Endodermal cell (in vitro differentiated cells): ENCODE data around the gene GOLM1. TPM values are rescaled to one million over a fixed set of nuclear protein-coding genes. Genes with fewer than 3 reads are reported as not detected.

Source experiments
- DNase-seq: peaks from one replicate; pipeline ENCODE4 v3.0.0-alpha.2; 2017
- H3K27ac ChIP-seq: 2 replicates; pipeline ENCODE4 v1.5.1; 2013; ENCODE audit warnings: mild to moderate bottlenecking, low read depth, low read length, moderate library complexity
- H3K27me3 ChIP-seq: 2 replicates; pipeline ENCODE4 v1.6.1; 2013; ENCODE audit warnings: mild to moderate bottlenecking, low read length, moderate library complexity; ENCODE audit not compliant: insufficient read depth, control insufficient read depth, poor library complexity, severe bottlenecking
- H3K36me3 ChIP-seq: 2 replicates; pipeline ENCODE4 v1.7.0; 2013; ENCODE audit warnings: mild to moderate bottlenecking, low read length, moderate library complexity; ENCODE audit not compliant: control insufficient read depth, insufficient read depth
- H3K4me1 ChIP-seq: one replicate; pipeline ENCODE4 v1.7.0; 2013; ENCODE audit warnings: low read length; ENCODE audit not compliant: control insufficient read depth, insufficient read depth
- H3K4me3 ChIP-seq: 2 replicates; pipeline ENCODE4 v1.5.1; 2013; ENCODE audit warnings: mild to moderate bottlenecking, low read length, moderate library complexity
- H3K9ac ChIP-seq: 2 replicates; pipeline ENCODE4 v1.6.1; 2013; ENCODE audit warnings: mild to moderate bottlenecking, low read length, moderate library complexity; ENCODE audit not compliant: poor library complexity, severe bottlenecking; ENCODE audit errors: extremely low read depth
- H3K9me3 ChIP-seq: 2 replicates; pipeline ENCODE4 v1.6.1; 2013; ENCODE audit warnings: mild to moderate bottlenecking, low read length, moderate library complexity; ENCODE audit not compliant: control insufficient read depth
- H3K27ac Mint-ChIP-seq: 2 replicates; pipeline ENCODE4 v1.8.0; 2020; ENCODE audit warnings: mixed read lengths
- H3K27me3 Mint-ChIP-seq: 2 replicates; pipeline ENCODE4 v1.8.0; 2021; ENCODE audit warnings: mild to moderate bottlenecking, mixed read lengths; ENCODE audit not compliant: insufficient read depth
- H3K36me3 Mint-ChIP-seq: 2 replicates; pipeline ENCODE4 v1.8.0; 2020; ENCODE audit warnings: low read depth, mixed read lengths
- H3K4me1 Mint-ChIP-seq: 2 replicates; pipeline ENCODE4 v1.8.0; 2020; ENCODE audit warnings: mixed read lengths
- H3K4me3 Mint-ChIP-seq: 2 replicates; pipeline ENCODE4 v1.8.0; 2020; ENCODE audit warnings: mild to moderate bottlenecking, moderate library complexity, mixed read lengths
- H3K9me3 Mint-ChIP-seq: 2 replicates; pipeline ENCODE4 v1.8.0; 2020; ENCODE audit warnings: mild to moderate bottlenecking, mixed read lengths
- CTCF ChIP-seq: fragments of 200-600 bp; sonication (generic); conservative IDR thresholded peaks from 2 replicates; pipeline ENCODE4 v1.5.0; 2021; ENCODE audit warnings: antibody characterized with exemption, mild to moderate bottlenecking
- WGBS, 2 experiments: methylation state at CpG; one replicate each; pipeline versions ENCODE4 v1.1.5 to v1.1.7; 2013; ENCODE audit warnings: missing lambda C conversion rate in 2 of 2, mixed read lengths in 1 of 2; ENCODE audit not compliant: insufficient coverage in 1 of 2, insufficient read length in 1 of 2; 5-methylcytosine and 5-hydroxymethylcytosine counted together
- total RNA-seq, 2 donors: library from RNA; stranded (reverse); fragmentation: NEBNext Ultra II Directional in 1 of 2; extraction: Animal tissue kit (Norgen Biotek cat#: 25700) in 1 of 2; gene quantifications; 2 replicates in 1 of 2; 3 replicates in 1 of 2; pipeline ENCODE4 v1.2.1, GENCODE V29; 2021

GOLM1 gene
- total RNA-seq, 2 donors from 2014 or later: 64.5 to 66.4 TPM

DNA sequence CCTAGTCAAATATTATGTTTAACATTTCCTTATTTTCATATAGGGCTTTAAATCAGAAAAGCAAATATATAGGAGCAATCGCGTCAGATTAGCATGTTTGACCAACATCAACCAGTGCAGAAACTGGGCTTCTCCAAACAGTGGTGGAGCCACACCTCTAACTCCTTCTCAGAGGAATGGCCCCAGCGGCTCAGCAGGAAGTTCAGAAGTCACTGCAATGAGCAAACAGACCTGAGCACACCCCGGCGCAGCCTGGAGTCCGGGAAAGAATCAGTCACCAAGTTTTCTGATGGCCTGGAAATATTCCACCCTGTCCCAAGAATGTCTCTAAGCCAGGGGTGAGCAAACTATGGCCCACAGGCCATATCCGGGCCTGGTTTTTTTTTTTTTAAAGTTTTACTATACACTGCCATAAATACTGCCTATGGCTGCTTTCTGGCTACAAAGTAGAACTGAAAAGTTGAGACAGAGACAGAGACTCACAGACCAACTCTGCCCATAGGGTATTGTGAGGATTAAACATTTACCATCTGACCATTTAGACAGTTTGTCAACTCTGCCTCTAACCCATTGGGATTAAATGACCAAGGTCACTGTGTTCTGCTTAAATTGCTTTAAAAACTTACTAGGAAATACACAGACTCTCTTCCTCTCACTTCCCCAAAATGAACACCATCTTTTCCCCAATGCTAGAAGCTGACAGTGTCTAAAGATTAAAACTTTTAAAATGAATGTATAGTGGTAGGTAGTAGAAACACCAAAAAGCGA, 5.4 kb downstream of the GOLM1 start:
- Mint-ChIP-seq H3K9me3 (peaks cover 9% of the 10 kb centered on the region), H3K27ac (peak overlapping the region; percentile 5), H3K27me3 (peaks cover 2% of the 10 kb centered on the region), H3K36me3 (peaks cover 7% of the 10 kb centered on the region), H3K4me1 (peaks cover 20% of the 10 kb centered on the region), H3K4me3 (peak overlapping the region; percentile 22)
- WGBS, 2 experiments: 76 to 80% methylated on average over 5 to 8 of the region's 8 CpGs
- Histone ChIP-seq H3K27me3 (peaks cover 5% of the 10 kb centered on the region), H3K4me1 (peaks cover 2% of the 10 kb centered on the region), H3K9ac (no peak overlapping the region), H3K9me3 (peaks cover 8% of the 10 kb centered on the region), H3K27ac (no peak overlapping the region), H3K4me3 (no peak overlapping the region), H3K36me3 (no peaks in the 10 kb centered on the region)
- TF ChIP-seq CTCF: no peak
- peak; percentile 58 for DNase-seq

DNA sequence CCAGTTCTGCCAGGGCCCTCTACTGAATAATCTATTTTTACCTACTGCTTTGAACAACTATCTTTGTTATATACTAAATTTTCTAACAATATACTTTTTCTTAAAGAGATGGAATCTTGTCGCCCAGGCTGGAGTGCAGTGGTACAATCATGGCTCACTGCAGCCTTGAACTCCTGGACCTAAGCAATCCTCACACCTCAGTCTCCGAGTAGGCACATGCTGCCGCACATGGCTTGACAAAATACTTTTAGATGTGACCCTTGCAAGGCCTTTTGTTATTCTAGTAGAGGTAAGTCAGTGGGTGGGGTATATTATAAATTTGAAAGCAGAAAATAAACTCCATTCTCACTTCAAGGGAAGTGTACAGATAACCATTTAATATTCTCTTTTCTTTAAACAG, 7.9 kb downstream of the GOLM1 start:
- no peaks in the 10 kb centered on the region for H3K27me3 Mint-ChIP-seq
- Histone ChIP-seq H3K9me3 (peaks cover 8% of the 10 kb centered on the region), H3K4me3 (no peak overlapping the region), H3K4me1 (peaks cover 2% of the 10 kb centered on the region), H3K27ac (no peak overlapping the region), H3K36me3 (no peaks in the 10 kb centered on the region), H3K9ac (no peak overlapping the region), H3K27me3 (no peaks in the 10 kb centered on the region)
- peaks cover 13% of the 10 kb centered on the region for H3K4me1 Mint-ChIP-seq
- H3K9me3 Mint-ChIP-seq: peaks cover 13% of the 10 kb centered on the region
- DNase-seq: no peak
- peaks cover 10% of the 10 kb centered on the region for H3K36me3 Mint-ChIP-seq
- no peak overlapping the region for H3K27ac Mint-ChIP-seq
- no peak for TF ChIP-seq CTCF
- 95% methylated on average over 3 of the region's 3 CpGs; no CpG with 5 or more reads in 1 of the 2 experiments for WGBS, 2 experiments
- no peak overlapping the region for H3K4me3 Mint-ChIP-seq

GRCh38 chr9:86082870-86083269, 16.5 kb downstream of the GOLM1 start:
- H3K4me3 Mint-ChIP-seq: no peak overlapping the region
- no peak overlapping the region for H3K27ac ChIP-seq
- no peak overlapping the region for H3K27ac Mint-ChIP-seq
- peaks cover 14% of the 10 kb centered on the region for H3K4me1 Mint-ChIP-seq
- H3K9me3 Mint-ChIP-seq: peaks cover 7% of the 10 kb centered on the region
- TF ChIP-seq CTCF: no peak
- H3K36me3 Mint-ChIP-seq: peaks cover 8% of the 10 kb centered on the region
- no peaks in the 10 kb centered on the region for H3K27me3 Mint-ChIP-seq
- DNase-seq: no peak
- no peaks in the 10 kb centered on the region for H3K36me3 ChIP-seq
- no peak overlapping the region for H3K4me3 ChIP-seq
- no peak overlapping the region for H3K9ac ChIP-seq
- H3K27me3 ChIP-seq: no peaks in the 10 kb centered on the region
- H3K4me1 ChIP-seq: peaks cover 8% of the 10 kb centered on the region
- no peaks in the 10 kb centered on the region for H3K9me3 ChIP-seq
